ENCODE data around the gene ITGB5.

GRCh38 chr3:124804875-124805274 lies 82.3 kb downstream of the ITGB5 start:
- TF ChIP-seq CTCF (conservative IDR thresholded peaks at IDR 0.05 in 1 of 2, IDR thresholded peaks at IDR 0.05 in 1 of 2; ENCODE audit: low read depth in 1 of 2, low read length in 2 of 2) (no peak), EZH2 (IDR thresholded peaks at IDR 0.05; ENCODE audit: low read length, missing control alignments) (no peak)

Data from fibroblast of lung (primary cell).